Sigmoid colon (tissue), 3 donors: ENCODE data around the gene IFNAR1.

Experiments used
- POLR2A ChIP-seq, 2 donors: fragments of 450-650 bp; IDR thresholded peaks; one replicate each; pipeline ENCODE4 v1.6.1; 2016; ENCODE audit warnings: antibody characterized with exemption in 2 of 2, mild to moderate bottlenecking in 2 of 2, moderate library complexity in 2 of 2
- TF ChIP-seq, protein P1 (sequence below), 4 experiments: fragments of 450-650 bp in 3 of 4; fragments of 200-600 bp in 1 of 4; IDR thresholded peaks; one replicate each; pipeline ENCODE4 v1.5.1; 2016 to 2019; ENCODE audit warnings: antibody characterized with exemption in 4 of 4, mild to moderate bottlenecking in 3 of 4, moderate library complexity in 2 of 4

DNA sequence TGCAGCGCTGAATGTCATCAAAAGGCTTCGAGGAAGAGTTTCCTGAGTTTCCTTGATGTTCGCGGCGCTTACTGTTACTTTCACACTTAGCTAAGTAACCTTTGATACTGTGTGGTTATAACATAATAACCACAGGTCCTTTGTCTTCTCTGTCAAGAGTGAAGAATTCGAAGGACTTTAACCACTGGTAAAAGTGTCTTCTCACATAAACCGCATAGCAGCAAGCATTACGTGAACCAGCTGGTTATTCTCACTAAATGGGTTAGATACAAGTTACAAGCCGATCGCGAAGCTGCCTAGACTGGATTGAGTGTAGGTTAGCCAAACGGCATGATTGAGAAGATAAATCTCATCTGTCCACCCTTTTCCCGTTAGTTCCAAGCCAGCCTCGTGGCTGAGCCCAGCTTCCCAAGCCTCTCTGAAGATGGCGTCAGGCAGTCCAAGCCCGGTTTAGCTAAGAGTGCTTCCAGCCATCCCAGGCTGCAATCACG is 60.1 kb downstream of the IFNAR1 start:
- no peak for TF ChIP-seq POLR2A (IDR thresholded peaks at IDR 0.05)
- TF ChIP-seq, protein P1, sequence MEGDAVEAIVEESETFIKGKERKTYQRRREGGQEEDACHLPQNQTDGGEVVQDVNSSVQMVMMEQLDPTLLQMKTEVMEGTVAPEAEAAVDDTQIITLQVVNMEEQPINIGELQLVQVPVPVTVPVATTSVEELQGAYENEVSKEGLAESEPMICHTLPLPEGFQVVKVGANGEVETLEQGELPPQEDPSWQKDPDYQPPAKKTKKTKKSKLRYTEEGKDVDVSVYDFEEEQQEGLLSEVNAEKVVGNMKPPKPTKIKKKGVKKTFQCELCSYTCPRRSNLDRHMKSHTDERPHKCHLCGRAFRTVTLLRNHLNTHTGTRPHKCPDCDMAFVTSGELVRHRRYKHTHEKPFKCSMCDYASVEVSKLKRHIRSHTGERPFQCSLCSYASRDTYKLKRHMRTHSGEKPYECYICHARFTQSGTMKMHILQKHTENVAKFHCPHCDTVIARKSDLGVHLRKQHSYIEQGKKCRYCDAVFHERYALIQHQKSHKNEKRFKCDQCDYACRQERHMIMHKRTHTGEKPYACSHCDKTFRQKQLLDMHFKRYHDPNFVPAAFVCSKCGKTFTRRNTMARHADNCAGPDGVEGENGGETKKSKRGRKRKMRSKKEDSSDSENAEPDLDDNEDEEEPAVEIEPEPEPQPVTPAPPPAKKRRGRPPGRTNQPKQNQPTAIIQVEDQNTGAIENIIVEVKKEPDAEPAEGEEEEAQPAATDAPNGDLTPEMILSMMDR (IDR thresholded peaks at IDR 0.05): no peak
